Dendritic cell treated with granulocyte-macrophage colony-stimulating factor and Interleukin-4, amounts not matched to agents 40 ng/mL and 50 ng/mL, for 4 days (primary cell): ENCODE measurements around the gene FADS2.
"Not testable (repeated sequence)": the region's sequence is repeated elsewhere in the genome, so short reads cannot be mapped to it uniquely, and the experiment has no call there.

Source experiments
- H3K27ac Mint-ChIP-seq: one replicate; pipeline ENCODE4 v1.8.0; 2022; ENCODE audit warnings: mild to moderate bottlenecking, mixed read lengths
- H3K27me3 Mint-ChIP-seq: one replicate; pipeline ENCODE4 v1.8.0; 2022; ENCODE audit warnings: mild to moderate bottlenecking, mixed read lengths
- H3K36me3 Mint-ChIP-seq: one replicate; pipeline ENCODE4 v1.8.0; 2022; ENCODE audit warnings: low read depth, mixed read lengths
- H3K4me1 Mint-ChIP-seq: one replicate; pipeline ENCODE4 v1.8.0; 2022; ENCODE audit warnings: low read depth, mixed read lengths
- H3K4me3 Mint-ChIP-seq: one replicate; pipeline ENCODE4 v1.8.0; 2022; ENCODE audit warnings: mild to moderate bottlenecking, moderate library complexity, mixed read lengths
- H3K9me3 Mint-ChIP-seq: one replicate; pipeline ENCODE4 v1.8.0; 2022; ENCODE audit warnings: mixed read lengths
- intact Hi-C: fragments of 100-400 bp; cut with micrococcal nuclease; formaldehyde crosslinking; loops from one replicate; pipeline ENCODE4 v1.15.0; 2022

Gene FADS2

GRCh38 chr11:61881397-61881796, 53.3 kb downstream of the FADS2 start:
- peaks cover 6% of the 10 kb centered on the region for H3K27me3 Mint-ChIP-seq
- no peaks in the 10 kb centered on the region for H3K36me3 Mint-ChIP-seq
- no peak overlapping the region for H3K27ac Mint-ChIP-seq
- no peaks in the 10 kb centered on the region for H3K9me3 Mint-ChIP-seq
- H3K4me3 Mint-ChIP-seq, result no peak overlapping the region
- intact Hi-C loops, result no loop called here
- H3K4me1 Mint-ChIP-seq, result no peaks in the 10 kb centered on the region

GRCh38 chr11:61882267-61882666, 54.2 kb downstream of the FADS2 start:
- H3K4me1 Mint-ChIP-seq, H3K36me3 Mint-ChIP-seq, intact Hi-C loops: not testable (repeated sequence)

GRCh38 chr11:61882879-61883278, 54.8 kb downstream of the FADS2 start:
- no peaks in the 10 kb centered on the region for H3K9me3 Mint-ChIP-seq
- H3K36me3 Mint-ChIP-seq, result no peaks in the 10 kb centered on the region
- no peaks in the 10 kb centered on the region for H3K4me1 Mint-ChIP-seq
- peaks cover 11% of the 10 kb centered on the region for H3K27me3 Mint-ChIP-seq
- H3K4me3 Mint-ChIP-seq, result no peak overlapping the region
- no peak overlapping the region for H3K27ac Mint-ChIP-seq
- intact Hi-C loops, result no loop called here

More at GRCh38 chr11:61882267-61882666, 54.2 kb downstream of the FADS2 start:
- not testable (repeated sequence) for H3K9me3 Mint-ChIP-seq, H3K4me3 Mint-ChIP-seq, H3K27me3 Mint-ChIP-seq, H3K27ac Mint-ChIP-seq

GRCh38 chr11:61883327-61883726, 55.2 kb downstream of the FADS2 start:
- no peak overlapping the region for H3K4me3 Mint-ChIP-seq
- intact Hi-C loops, result no loop called here
- H3K9me3 Mint-ChIP-seq, result no peaks in the 10 kb centered on the region
- H3K27ac Mint-ChIP-seq, result no peak overlapping the region
- H3K4me1 Mint-ChIP-seq, result no peaks in the 10 kb centered on the region
- no peaks in the 10 kb centered on the region for H3K36me3 Mint-ChIP-seq
- peaks cover 11% of the 10 kb centered on the region for H3K27me3 Mint-ChIP-seq

- Mint-ChIP-seq H3K36me3 (no peaks in the 10 kb centered on the region), H3K9me3 (no peaks in the 10 kb centered on the region), H3K27me3 (peaks cover 11% of the 10 kb centered on the region), H3K4me3 (no peak overlapping the region), H3K4me1 (no peaks in the 10 kb centered on the region), H3K27ac (no peak overlapping the region)
- intact Hi-C loops, result no loop called here
Measured at GRCh38 chr11:61883947-61884346, 55.8 kb downstream of the FADS2 start.

- Mint-ChIP-seq H3K27ac (no peak overlapping the region), H3K4me3 (no peak overlapping the region), H3K27me3 (peaks cover 10% of the 10 kb centered on the region), H3K36me3 (no peaks in the 10 kb centered on the region), H3K4me1 (peaks cover 4% of the 10 kb centered on the region), H3K9me3 (no peaks in the 10 kb centered on the region)
- intact Hi-C loops, result no loop called here
Measured at GRCh38 chr11:61885166-61885778, 57.2 kb downstream of the FADS2 start.

GRCh38 chr11:61885784-61886580, 57.9 kb downstream of the FADS2 start:
- Mint-ChIP-seq H3K27ac (no peak overlapping the region), H3K36me3 (no peaks in the 10 kb centered on the region)
- intact Hi-C loops, result no loop called here

GRCh38 chr11:61886643-61887042, 58.5 kb downstream of the FADS2 start:
- peaks cover 10% of the 10 kb centered on the region for H3K4me1 Mint-ChIP-seq
- peaks cover 13% of the 10 kb centered on the region for H3K27me3 Mint-ChIP-seq
- H3K9me3 Mint-ChIP-seq, result no peaks in the 10 kb centered on the region
- H3K4me3 Mint-ChIP-seq, result no peak overlapping the region
- H3K36me3 Mint-ChIP-seq, result no peaks in the 10 kb centered on the region
- intact Hi-C loops, result no loop called here
- H3K27ac Mint-ChIP-seq, result no peak overlapping the region

More at GRCh38 chr11:61885784-61886580, 57.9 kb downstream of the FADS2 start:
- Mint-ChIP-seq H3K27me3 (peaks cover 12% of the 10 kb centered on the region), H3K4me3 (no peak overlapping the region), H3K4me1 (peaks cover 9% of the 10 kb centered on the region), H3K9me3 (no peaks in the 10 kb centered on the region)

GRCh38 chr11:61887839-61888494, 59.9 kb downstream of the FADS2 start:
- no peaks in the 10 kb centered on the region for H3K9me3 Mint-ChIP-seq
- H3K27ac Mint-ChIP-seq, result no peak overlapping the region
- peaks cover 10% of the 10 kb centered on the region for H3K4me1 Mint-ChIP-seq
- H3K36me3 Mint-ChIP-seq, result no peaks in the 10 kb centered on the region
- intact Hi-C loops, result no loop called here
- no peak overlapping the region for H3K4me3 Mint-ChIP-seq
- peaks cover 13% of the 10 kb centered on the region for H3K27me3 Mint-ChIP-seq

- Mint-ChIP-seq H3K4me1 (peaks cover 10% of the 10 kb centered on the region), H3K27ac (no peak overlapping the region), H3K36me3 (no peaks in the 10 kb centered on the region), H3K27me3 (peaks cover 13% of the 10 kb centered on the region), H3K9me3 (no peaks in the 10 kb centered on the region), H3K4me3 (no peak overlapping the region)
- intact Hi-C loops, result no loop called here
Measured at GRCh38 chr11:61888590-61888989, 60.5 kb downstream of the FADS2 start.

GRCh38 chr11:61889831-61890230, 61.7 kb downstream of the FADS2 start:
- Mint-ChIP-seq H3K36me3 (no peaks in the 10 kb centered on the region), H3K4me3 (no peak overlapping the region), H3K27me3 (peaks cover 13% of the 10 kb centered on the region), H3K4me1 (peaks cover 15% of the 10 kb centered on the region), H3K9me3 (no peaks in the 10 kb centered on the region), H3K27ac (no peak overlapping the region)
- intact Hi-C loops, result no loop called here

GRCh38 chr11:61890529-61891330, 62.6 kb downstream of the FADS2 start:
- H3K27me3 Mint-ChIP-seq, result peaks cover 13% of the 10 kb centered on the region
- H3K4me1 Mint-ChIP-seq, result peaks cover 22% of the 10 kb centered on the region
- H3K36me3 Mint-ChIP-seq, result no peaks in the 10 kb centered on the region
- peak overlapping the region; percentile 87 for H3K4me3 Mint-ChIP-seq
- H3K9me3 Mint-ChIP-seq, result no peaks in the 10 kb centered on the region
- intact Hi-C loops, result no loop called here
- peak overlapping the region; percentile 83 for H3K27ac Mint-ChIP-seq

GRCh38 chr11:61891331-61892084, 63.4 kb downstream of the FADS2 start, which contains the start of gene FADS3:
TSS of gene FADS3 (minus strand) at chr11:61891545. CDS start at chr11:61891381, 164 bp downstream.
- peak within 1 kb of the TSS; percentile 83 for H3K27ac Mint-ChIP-seq
- intact Hi-C loops, result no loop called here

More at GRCh38 chr11:61891331-61892084, 63.4 kb downstream of the FADS2 start, which contains the start of gene FADS3:
- H3K4me1 Mint-ChIP-seq, result peaks cover 22% of the 10 kb centered on the region
- no peaks in the 10 kb centered on the region for H3K9me3 Mint-ChIP-seq
- H3K36me3 Mint-ChIP-seq, result peaks cover 4% of the 10 kb centered on the region
- peak within 1 kb of the TSS; percentile 87 for H3K4me3 Mint-ChIP-seq
- H3K27me3 Mint-ChIP-seq, result peaks cover 13% of the 10 kb centered on the region
